Epithelial cell of proximal tubule (primary cell): ENCODE data around the gene ENAH. TPM values are rescaled to one million over a fixed set of nuclear protein-coding genes. Genes with fewer than 3 reads are reported as not detected.

Experiments
- DNase-seq: peaks from one replicate; pipeline ENCODE4 v3.0.0-alpha.2; 2011; ENCODE audit warnings: low read depth
- H3K4me3 ChIP-seq: 2 replicates; pipeline ENCODE4 v1.5.1; 2011; ENCODE audit warnings: low read depth, mild to moderate bottlenecking, low read length
- CTCF ChIP-seq: conservative IDR thresholded peaks from 2 replicates; pipeline ENCODE4 v1.5.1; 2012; ENCODE audit warnings: low read depth, mild to moderate bottlenecking, low read length
- total RNA-seq: library from RNA; depleted of rRNA; stranded (reverse); fragments of >200 nt; gene quantifications from 2 replicates; pipeline ENCODE4 v1.2.3, GENCODE V29; 2015

Gene ENAH
- total RNA-seq, 1 donor from 2014 or later, result 37.7 TPM

- H3K4me3 ChIP-seq, result no peak overlapping the region
- no peak for DNase-seq
- TF ChIP-seq CTCF, result no peak
These were observed 143.2 kb downstream of the ENAH start for GRCh38 chr1:225509770-225510169.

- H3K4me3 ChIP-seq, result no peak overlapping the region
- TF ChIP-seq CTCF, result no peak
- DNase-seq, result no peak
These were observed 143.6 kb downstream of the ENAH start for GRCh38 chr1:225509376-225509707.

- no peak for TF ChIP-seq CTCF
- no peak overlapping the region for H3K4me3 ChIP-seq
- DNase-seq, result peak; percentile 99
These were observed 144.2 kb downstream of the ENAH start for GRCh38 chr1:225508538-225509375.

GRCh38 chr1:225506727-225507126 is 146.2 kb downstream of the ENAH start:
- no peak for DNase-seq
- no peak for TF ChIP-seq CTCF
- no peak overlapping the region for H3K4me3 ChIP-seq

GRCh38 chr1:225504776-225505175 is 148.1 kb downstream of the ENAH start:
- DNase-seq, result no peak
- TF ChIP-seq CTCF, result no peak
- H3K4me3 ChIP-seq, result no peak overlapping the region

GRCh38 chr1:225500624-225501192 is 152.2 kb downstream of the ENAH start:
- no peak for DNase-seq
- TF ChIP-seq CTCF, result no peak

GRCh38 chr1:225498549-225499136 is 154.3 kb downstream of the ENAH start:
- no peak overlapping the region for H3K4me3 ChIP-seq
- no peak for DNase-seq
- no peak for TF ChIP-seq CTCF

More at GRCh38 chr1:225500624-225501192, 152.2 kb downstream of the ENAH start:
- no peak overlapping the region for H3K4me3 ChIP-seq
